Renal pelvis (tissue), 4 donors: ENCODE measurements around the gene PNPT1. TPM values are rescaled to one million over a fixed set of nuclear protein-coding genes. Genes with fewer than 3 reads are reported as not detected.
"Not testable (repeated sequence)": the region's sequence is repeated elsewhere in the genome, so short reads cannot be mapped to it uniquely, and the experiment has no call there.

Experiments used
- DNase-seq: peaks from one replicate; pipeline ENCODE4 v3.0.0-alpha.2; 2013
- polyA plus RNA-seq, 3 donors: library from polyadenylated mRNA; unstranded; fragments of 120-200 nt; gene quantifications; one replicate each; pipeline ENCODE4 v1.2.1, GENCODE V29; 2013; ENCODE audit not compliant: insufficient read length in 3 of 3

PNPT1 gene
- polyA plus RNA-seq, 3 donors = 17.1 to 30.1 (median 25.5) TPM

- no peak for DNase-seq
Measured at GRCh38 chr2:55705027-55705653, 11.5 kb upstream of the PNPT1 start.

GRCh38 chr2:55703350-55703749 is 9.7 kb upstream of the PNPT1 start:
- DNase-seq = no peak

GRCh38 chr2:55692740-55693139 is 904 bp downstream of the PNPT1 start:
- DNase-seq = not testable (repeated sequence)

GRCh38 chr2:55672630-55673029 is 21.0 kb downstream of the PNPT1 start:
- no peak for DNase-seq

GRCh38 chr2:55668956-55669355 is 24.7 kb downstream of the PNPT1 start:
- DNase-seq = no peak

GRCh38 chr2:55653255-55653654 is 40.4 kb downstream of the PNPT1 start:
- DNase-seq = no peak

GRCh38 chr2:55649211-55649610 is 44.4 kb downstream of the PNPT1 start:
- DNase-seq = no peak

- no peak for DNase-seq
Measured at GRCh38 chr2:55636831-55637230, 56.8 kb downstream of the PNPT1 start.

- DNase-seq = no peak
Measured at GRCh38 chr2:55628931-55629330, 64.7 kb downstream of the PNPT1 start.

GRCh38 chr2:55627915-55628314 is 65.7 kb downstream of the PNPT1 start:
- no peak for DNase-seq

GRCh38 chr2:55621802-55622201 is 71.8 kb downstream of the PNPT1 start:
- DNase-seq = no peak

GRCh38 chr2:55620123-55620779 is 73.4 kb downstream of the PNPT1 start:
- no peak for DNase-seq

GRCh38 chr2:55618275-55619055 is 75.2 kb downstream of the PNPT1 start:
- DNase-seq = peak; percentile 57

- no peak for DNase-seq
Measured at GRCh38 chr2:55618025-55618274, 75.7 kb downstream of the PNPT1 start.

- DNase-seq = peak; percentile 99
Measured at GRCh38 chr2:55617175-55618024, 76.2 kb downstream of the PNPT1 start, which contains the start of gene PPP4R3B. Gene PPP4R3B (minus strand): TSS chr2:55617622. CDS start chr2:55617285, 337 bp downstream.

GRCh38 chr2:55616551-55617174 is 77.0 kb downstream of the PNPT1 start:
- DNase-seq = peak; percentile 66

- DNase-seq = no peak
Measured at GRCh38 chr2:55611997-55612396, 81.6 kb downstream of the PNPT1 start.

GRCh38 chr2:55610954-55611743 is 82.5 kb downstream of the PNPT1 start:
- DNase-seq = no peak

GRCh38 chr2:55609938-55610578 is 83.6 kb downstream of the PNPT1 start:
- DNase-seq = no peak

GRCh38 chr2:55609193-55609794 is 84.3 kb downstream of the PNPT1 start:
- DNase-seq = no peak
